ENCODE data around the gene ZNF550. TPM values are rescaled to one million over a fixed set of nuclear protein-coding genes. Genes with fewer than 3 reads are reported as not detected.
"Not testable (repeated sequence)": the region's sequence is repeated elsewhere in the genome, so short reads cannot be mapped to it uniquely, and the experiment has no call there.

Gene ZNF550
- total and polyA plus RNA-seq, 9 donors: 6.7 to 17.1 (median 10.8) TPM

GRCh38 chr19:57515255-57515654, 44.4 kb downstream of the ZNF550 start:
- H3K9me3 ChIP-seq: peaks cover 0 to 23% of the 10 kb centered on the region in 2 donors
- intact Hi-C loops (cut with DNase I): no loop called here
- no peak for DNase-seq
- WGBS, 3 donors: 84 to 97% (median 95%) methylated on average over 5 of the region's 5 CpGs
- H3K27me3 ChIP-seq: no peaks in the 10 kb centered on the region
- no peak for TF ChIP-seq CTCF (IDR thresholded peaks at IDR 0.05)
- TF ChIP-seq POLR2A (IDR thresholded peaks at IDR 0.05): no peak
- TF ChIP-seq EP300 (IDR thresholded peaks at IDR 0.05): no peak
- H3K27ac ChIP-seq: no peak overlapping the region
- H3K4me3 ChIP-seq: no peak overlapping the region
- H3K36me3 ChIP-seq: no peaks in the 10 kb centered on the region
- no peaks in the 10 kb centered on the region for H3K4me1 ChIP-seq (ENCODE audit: insufficient read depth)

- intact Hi-C loops (cut with DNase I): no loop called here
- Histone ChIP-seq H3K27me3 (no peaks in the 10 kb centered on the region), H3K36me3 (no peaks in the 10 kb centered on the region), H3K27ac (no peak overlapping the region), H3K4me1 (ENCODE audit: insufficient read depth) (no peaks in the 10 kb centered on the region), H3K9me3 (peaks cover 0 to 23% of the 10 kb centered on the region in 2 donors), H3K4me3 (no peak overlapping the region)
- TF ChIP-seq CTCF (IDR thresholded peaks at IDR 0.05): no peak
- no peak for TF ChIP-seq EP300 (IDR thresholded peaks at IDR 0.05)
- no peak for TF ChIP-seq POLR2A (IDR thresholded peaks at IDR 0.05)
- no peak for DNase-seq
- 93 to 96% (median 93%) methylated on average over 6 of the region's 6 CpGs for WGBS, 3 donors
These were observed 46.8 kb downstream of the ZNF550 start for GRCh38 chr19:57512845-57513244.

- DNase-seq: no peak
- TF ChIP-seq CTCF (IDR thresholded peaks at IDR 0.05) (no peak), EP300 (IDR thresholded peaks at IDR 0.05) (no peak), POLR2A (IDR thresholded peaks at IDR 0.05) (no peak)
- Histone ChIP-seq H3K4me1 (ENCODE audit: insufficient read depth) (no peaks in the 10 kb centered on the region), H3K4me3 (no peak overlapping the region), H3K27ac (no peak overlapping the region), H3K36me3 (no peaks in the 10 kb centered on the region), H3K27me3 (no peaks in the 10 kb centered on the region), H3K9me3 (peaks cover 0 to 33% of the 10 kb centered on the region in 2 donors)
- intact Hi-C loops (cut with DNase I): no loop called here
These were observed 48.2 kb downstream of the ZNF550 start for GRCh38 chr19:57511484-57511883.

GRCh38 chr19:57506163-57506562, 53.5 kb downstream of the ZNF550 start:
- TF ChIP-seq EP300 (IDR thresholded peaks at IDR 0.05): no peak
- TF ChIP-seq POLR2A (IDR thresholded peaks at IDR 0.05): no peak
- no peak for TF ChIP-seq CTCF (IDR thresholded peaks at IDR 0.05)
- Histone ChIP-seq H3K27me3 (no peaks in the 10 kb centered on the region), H3K9me3 (peaks cover 0 to 44% of the 10 kb centered on the region in 2 donors), H3K4me3 (no peak overlapping the region), H3K36me3 (no peaks in the 10 kb centered on the region), H3K4me1 (ENCODE audit: insufficient read depth) (no peaks in the 10 kb centered on the region), H3K27ac (no peak overlapping the region)
- WGBS, 3 donors: 66 to 90% (median 79%) methylated on average over 4 of the region's 4 CpGs
- no peak for DNase-seq
- intact Hi-C loops (cut with DNase I): no loop called here

GRCh38 chr19:57500400-57500799, 59.3 kb downstream of the ZNF550 start:
- peaks cover 0 to 21% of the 10 kb centered on the region in 2 donors for H3K9me3 ChIP-seq
- DNase-seq; H3K27me3 ChIP-seq; H3K36me3 ChIP-seq; H3K27ac ChIP-seq; intact Hi-C loops (cut with DNase I); H3K4me3 ChIP-seq; H3K4me1 ChIP-seq (ENCODE audit: insufficient read depth): not testable (repeated sequence)
- 3 to 10% (median 3%) methylated on average over 1 to 2 of the region's 4 CpGs for WGBS, 3 donors

Data from ovary (tissue), 9 donors.